HUES48 (cell line): ENCODE results near the gene B4GALT6.

Experiments used
- H3K27ac ChIP-seq: one replicate; pipeline ENCODE4 v1.7.0; 2013; ENCODE audit warnings: low read depth, low read length, inconsistent platforms
- H3K27me3 ChIP-seq: 2 replicates; pipeline ENCODE4 v1.6.1; 2013; ENCODE audit warnings: mild to moderate bottlenecking, low read length; ENCODE audit not compliant: control insufficient read depth, insufficient read depth
- H3K36me3 ChIP-seq: 2 replicates; pipeline ENCODE4 v1.6.1; 2013; ENCODE audit warnings: low read length; ENCODE audit not compliant: control insufficient read depth, insufficient read depth
- H3K4me1 ChIP-seq: 2 replicates; pipeline ENCODE4 v1.6.1; 2013; ENCODE audit warnings: mild to moderate bottlenecking, low read length; ENCODE audit not compliant: control insufficient read depth, insufficient read depth
- H3K4me3 ChIP-seq: 2 replicates; pipeline ENCODE4 v1.5.1; 2013; ENCODE audit warnings: mild to moderate bottlenecking, low read depth, low read length
- H3K9ac ChIP-seq: 2 replicates; pipeline ENCODE4 v1.6.1; 2013; ENCODE audit warnings: mild to moderate bottlenecking, low read depth, low read length, moderate library complexity
- H3K9me3 ChIP-seq: 2 replicates; pipeline ENCODE4 v1.6.1; 2013; ENCODE audit warnings: low read length; ENCODE audit not compliant: control insufficient read depth, insufficient read depth

The B4GALT6 gene

DNA sequence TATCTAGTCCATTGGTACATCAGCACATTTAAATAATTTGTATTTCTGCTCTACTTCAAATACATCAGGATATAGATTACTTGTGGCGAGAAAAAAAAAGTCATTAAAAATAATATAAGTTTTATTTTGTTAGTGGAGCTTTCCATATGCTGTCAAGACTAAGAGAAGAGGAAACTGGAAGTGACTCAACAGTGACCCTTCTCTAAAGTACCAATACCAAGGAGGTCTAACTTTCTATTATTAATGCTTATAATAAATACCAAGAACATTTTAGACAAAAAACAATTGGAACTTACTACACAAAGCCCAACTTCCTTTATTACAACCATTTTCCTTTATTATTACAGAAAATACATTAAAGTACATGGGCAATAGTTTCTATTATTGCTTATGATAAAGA, 52.9 kb downstream of the B4GALT6 start:
- Histone ChIP-seq H3K9me3 (peaks cover 11% of the 10 kb centered on the region; the same call in 1 of the 2 replicates), H3K27ac (no peak overlapping the region), H3K4me3 (no peak overlapping the region), H3K36me3 (peaks cover 26% of the 10 kb centered on the region), H3K9ac (no peak overlapping the region), H3K4me1 (no peaks in the 10 kb centered on the region), H3K27me3 (no peaks in the 10 kb centered on the region)

DNA sequence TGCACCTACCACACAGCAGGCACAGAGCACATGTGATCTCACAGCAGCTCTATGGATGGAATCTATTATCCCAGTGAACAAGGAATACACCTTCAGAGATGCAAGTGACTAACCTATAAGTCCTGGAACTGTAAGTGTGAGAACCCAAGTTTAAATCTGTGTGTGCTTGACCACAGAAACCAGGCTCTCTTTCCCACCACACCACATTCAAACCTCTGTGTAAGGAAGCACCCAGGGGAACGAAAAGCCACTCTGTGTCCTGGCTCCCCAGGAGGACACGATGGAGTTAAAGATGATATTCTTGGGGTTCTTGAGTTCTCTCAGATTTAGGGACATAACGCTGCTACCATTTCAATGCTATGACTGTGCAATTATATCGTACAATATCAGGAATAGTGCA, 53.8 kb downstream of the B4GALT6 start:
- no peak overlapping the region for H3K27ac ChIP-seq
- peaks cover 29% of the 10 kb centered on the region for H3K36me3 ChIP-seq
- H3K27me3 ChIP-seq: no peaks in the 10 kb centered on the region
- peaks cover 14% of the 10 kb centered on the region; the same call in 1 of the 2 replicates for H3K9me3 ChIP-seq
- H3K4me1 ChIP-seq: no peaks in the 10 kb centered on the region
- H3K4me3 ChIP-seq: no peak overlapping the region
- no peak overlapping the region for H3K9ac ChIP-seq

DNA sequence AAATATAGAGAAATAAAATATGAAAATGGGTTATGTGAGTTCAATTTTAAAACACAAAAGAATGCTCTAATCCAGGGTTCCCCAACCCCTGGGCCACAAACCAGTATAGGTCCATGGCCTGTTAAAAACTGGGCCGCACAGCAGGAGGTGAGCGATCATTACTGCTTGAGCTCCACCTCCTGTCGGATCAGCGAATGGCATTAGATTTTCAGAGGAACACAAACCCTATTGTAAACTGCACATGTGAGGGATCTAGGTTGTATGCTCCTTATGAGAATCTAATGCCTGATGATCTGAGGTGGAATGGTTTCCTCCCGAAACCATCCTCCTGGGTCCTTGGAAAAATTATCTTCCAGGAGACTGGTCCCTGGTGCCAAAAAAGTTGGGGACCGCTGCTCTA, 58.0 kb downstream of the B4GALT6 start:
- no peak overlapping the region for H3K9ac ChIP-seq
- no peaks in the 10 kb centered on the region for H3K4me1 ChIP-seq
- no peak overlapping the region for H3K27ac ChIP-seq
- no peaks in the 10 kb centered on the region for H3K27me3 ChIP-seq
- H3K9me3 ChIP-seq: peaks cover 14% of the 10 kb centered on the region; the same call in 1 of the 2 replicates
- H3K36me3 ChIP-seq: peaks cover 42% of the 10 kb centered on the region
- no peak overlapping the region for H3K4me3 ChIP-seq

DNA sequence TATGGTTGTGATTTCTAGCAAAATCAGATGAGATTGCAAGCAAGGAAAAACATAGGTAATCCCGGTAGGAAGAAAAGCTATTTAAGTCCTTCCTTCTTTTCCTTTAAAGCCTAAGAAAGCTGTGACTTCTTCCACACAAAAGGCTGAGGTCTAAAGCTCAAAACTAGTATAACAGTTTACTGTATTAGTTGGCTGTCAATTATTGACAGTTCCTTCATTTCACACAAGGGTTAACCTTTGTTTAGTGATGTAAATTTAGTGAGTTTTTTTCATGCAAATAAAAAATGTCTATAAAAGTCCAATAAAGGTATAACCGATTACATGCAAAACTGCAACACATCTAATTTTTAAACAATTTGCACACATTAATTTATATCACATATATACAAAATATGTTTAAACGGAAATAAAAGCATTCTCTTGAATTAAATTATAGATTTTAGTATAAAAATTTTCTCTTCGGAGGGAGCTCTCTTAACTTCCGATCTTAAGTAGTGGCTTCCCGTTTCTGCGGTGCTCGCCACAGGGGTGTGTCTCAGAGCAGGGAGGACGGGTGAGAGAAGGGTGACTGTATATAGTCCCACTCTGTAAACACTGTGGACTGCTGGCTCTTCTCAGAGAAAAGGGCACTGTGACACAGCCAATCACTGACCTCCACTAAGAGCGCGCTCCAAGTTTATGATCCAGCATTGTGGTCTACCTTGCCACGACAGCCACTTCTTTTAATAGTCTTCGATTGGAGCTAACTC, 59.3 kb downstream of the B4GALT6 start:
- H3K9ac ChIP-seq: no peak overlapping the region
- peaks cover 36% of the 10 kb centered on the region for H3K36me3 ChIP-seq
- no peak overlapping the region for H3K27ac ChIP-seq
- H3K4me3 ChIP-seq: no peak overlapping the region
- H3K4me1 ChIP-seq: no peaks in the 10 kb centered on the region
- no peaks in the 10 kb centered on the region for H3K27me3 ChIP-seq
- H3K9me3 ChIP-seq: peaks cover 14% of the 10 kb centered on the region; the same call in 1 of the 2 replicates

DNA sequence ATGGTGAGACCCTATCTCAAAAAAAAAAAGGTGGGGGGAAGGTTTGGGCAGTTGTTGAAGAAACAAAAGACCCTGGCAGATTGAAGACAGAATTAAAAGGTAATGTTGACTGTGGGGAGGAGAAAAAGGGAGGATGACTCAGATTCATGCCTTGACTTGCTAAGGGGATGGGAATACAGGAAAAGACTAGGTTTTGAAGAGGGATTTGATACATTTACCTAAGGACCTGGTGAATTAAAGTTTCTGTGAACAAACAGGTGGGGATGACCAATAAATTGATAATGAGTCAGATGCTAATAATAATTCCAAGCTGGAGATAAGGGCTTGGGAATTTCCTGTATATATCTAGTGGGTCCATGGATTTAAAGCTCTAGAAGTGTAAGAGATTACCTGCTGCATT, 65.1 kb downstream of the B4GALT6 start:
- Histone ChIP-seq H3K9me3 (no peaks in the 10 kb centered on the region), H3K27me3 (no peaks in the 10 kb centered on the region), H3K4me3 (no peak overlapping the region), H3K4me1 (peaks cover 12% of the 10 kb centered on the region), H3K27ac (no peak overlapping the region), H3K36me3 (0 out of 2 replicates have a peak, but pooled peaks cover 5% of the 10 kb centered on the region), H3K9ac (no peak overlapping the region)

DNA sequence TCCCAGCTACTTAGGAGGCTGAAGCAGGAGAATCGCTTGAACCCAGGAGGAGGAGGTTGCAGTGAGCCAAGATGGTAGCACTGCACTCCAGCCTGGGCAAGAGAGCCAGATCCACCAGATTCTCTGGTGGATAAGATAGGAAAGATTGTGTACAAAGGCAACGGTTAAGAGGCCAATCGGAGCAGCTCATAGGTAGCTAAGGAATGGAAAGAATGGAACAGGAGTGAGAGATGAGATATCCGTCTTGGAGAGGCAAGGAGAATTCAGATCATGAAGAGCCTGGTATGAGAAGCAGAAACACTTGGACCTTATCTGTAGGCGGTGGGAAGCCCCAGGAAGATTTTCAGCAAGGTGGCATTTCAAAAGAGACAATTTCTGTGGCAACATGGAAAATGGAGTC, 65.6 kb downstream of the B4GALT6 start:
- Histone ChIP-seq H3K4me1 (peaks cover 14% of the 10 kb centered on the region), H3K27ac (no peak overlapping the region), H3K36me3 (0 out of 2 replicates have a peak, but pooled peaks cover 5% of the 10 kb centered on the region), H3K27me3 (no peaks in the 10 kb centered on the region), H3K9ac (no peak overlapping the region), H3K9me3 (no peaks in the 10 kb centered on the region), H3K4me3 (no peak overlapping the region)

DNA sequence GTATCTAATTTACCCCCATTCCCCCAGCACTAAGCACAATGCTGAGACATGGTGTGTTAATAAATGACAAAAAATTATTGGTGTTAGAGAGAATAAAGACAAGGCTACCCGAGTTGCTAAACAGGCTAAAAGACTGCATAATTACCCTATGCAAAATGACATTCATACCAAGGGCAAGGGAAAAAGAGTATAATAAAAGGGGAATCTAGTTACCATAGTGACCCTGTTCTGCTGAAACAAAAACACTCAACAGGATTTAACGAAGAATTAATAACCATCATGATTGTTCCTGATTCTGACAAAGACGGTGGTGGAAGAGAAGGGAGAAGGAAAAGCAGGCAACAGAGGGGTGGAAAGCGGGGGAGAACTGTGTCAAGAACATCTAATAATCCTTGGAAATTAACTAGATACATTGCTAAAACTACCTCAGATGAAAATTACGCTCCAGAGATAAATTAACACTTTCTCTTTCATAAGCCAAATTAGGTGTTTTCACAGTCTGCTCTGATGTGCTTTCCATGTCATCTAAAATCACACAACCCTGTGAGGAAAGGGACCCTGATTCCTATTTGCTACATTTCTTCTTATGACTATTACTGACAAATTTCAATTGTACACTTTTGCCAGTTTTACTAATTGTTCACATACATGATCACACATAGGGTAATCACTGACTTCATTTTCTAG, 67.2 kb downstream of the B4GALT6 start:
- H3K36me3 ChIP-seq: no peaks in the 10 kb centered on the region
- no peak overlapping the region for H3K27ac ChIP-seq
- H3K4me3 ChIP-seq: no peak overlapping the region
- no peaks in the 10 kb centered on the region for H3K27me3 ChIP-seq
- H3K4me1 ChIP-seq: peaks cover 14% of the 10 kb centered on the region
- H3K9ac ChIP-seq: no peak overlapping the region
- no peaks in the 10 kb centered on the region for H3K9me3 ChIP-seq

DNA sequence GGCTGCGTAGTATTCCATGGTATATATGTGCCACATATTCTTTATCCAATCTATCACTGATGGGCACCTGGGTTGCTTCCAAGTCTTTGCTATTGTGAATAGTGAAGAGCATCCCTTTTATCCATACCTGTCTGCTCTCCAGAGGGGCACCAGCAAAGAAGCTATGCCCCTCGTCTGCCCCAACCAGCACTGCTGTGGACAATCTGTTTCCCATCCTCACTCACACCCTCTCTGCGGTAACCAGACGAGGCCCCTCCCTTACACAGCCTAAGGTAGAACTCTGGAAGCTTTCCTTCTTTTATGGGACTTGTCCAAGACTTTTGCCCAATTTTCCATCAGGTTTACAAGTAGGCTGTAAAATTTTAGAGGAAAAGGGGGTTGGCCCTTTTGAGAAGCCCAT, 67.8 kb downstream of the B4GALT6 start:
- no peaks in the 10 kb centered on the region for H3K36me3 ChIP-seq
- H3K27me3 ChIP-seq: no peaks in the 10 kb centered on the region
- H3K27ac ChIP-seq: no peak overlapping the region
- H3K4me1 ChIP-seq: peaks cover 14% of the 10 kb centered on the region
- H3K9me3 ChIP-seq: no peaks in the 10 kb centered on the region
- no peak overlapping the region for H3K4me3 ChIP-seq
- no peak overlapping the region for H3K9ac ChIP-seq

DNA sequence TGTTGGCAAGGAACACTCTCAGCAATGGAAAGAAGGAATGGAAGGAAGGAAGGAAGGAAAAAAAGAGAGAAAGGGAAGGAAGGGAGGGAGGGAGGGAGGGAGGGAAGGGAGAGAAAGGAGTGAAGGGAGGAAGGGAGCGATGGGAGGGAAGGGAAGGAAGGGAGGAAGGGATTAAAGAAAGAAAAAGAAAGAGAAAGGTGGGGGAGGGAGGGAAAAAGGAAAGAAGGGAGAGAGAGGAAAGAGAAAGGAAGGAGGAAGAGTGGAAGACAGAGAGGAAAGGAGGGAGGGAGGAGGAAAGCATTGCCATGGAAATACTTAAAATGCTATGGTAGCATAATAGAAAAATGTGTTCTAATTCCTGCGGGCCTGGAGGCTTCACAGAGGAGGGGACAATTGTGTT, 70.3 kb downstream of the B4GALT6 start:
- Histone ChIP-seq H3K36me3 (no peaks in the 10 kb centered on the region), H3K4me1 (peaks cover 27% of the 10 kb centered on the region)

DNA sequence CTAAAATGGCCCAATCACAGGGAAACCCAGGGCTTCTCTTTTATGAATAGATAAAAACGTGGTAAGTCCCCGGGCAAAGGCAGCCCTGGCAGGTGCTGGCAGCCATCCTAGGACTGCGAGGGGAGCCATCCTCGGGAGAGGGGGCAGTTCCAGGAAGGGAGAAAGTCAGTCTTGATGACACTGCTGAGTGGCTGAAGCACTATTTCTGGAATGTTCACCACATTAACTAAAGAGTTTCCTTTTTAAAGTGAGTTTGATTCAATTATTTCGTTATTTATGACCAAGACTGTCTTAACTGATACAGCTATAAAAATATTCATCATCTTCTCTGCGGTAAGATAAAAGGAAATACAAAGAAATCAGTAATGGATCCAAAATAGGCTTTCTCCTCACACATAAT, 72.3 kb downstream of the B4GALT6 start:
- Histone ChIP-seq H3K27me3 (no peaks in the 10 kb centered on the region; the same call in 1 of the 2 replicates), H3K36me3 (no peaks in the 10 kb centered on the region), H3K9me3 (no peaks in the 10 kb centered on the region), H3K27ac (no peak overlapping the region), H3K4me1 (peaks cover 24% of the 10 kb centered on the region), H3K9ac (no peak overlapping the region), H3K4me3 (no peak overlapping the region)

More for the DNA sequence above, 70.3 kb downstream of the B4GALT6 start:
- H3K4me3 ChIP-seq: no peak overlapping the region
- no peak overlapping the region for H3K27ac ChIP-seq
- H3K27me3 ChIP-seq: no peaks in the 10 kb centered on the region; the same call in 1 of the 2 replicates
- H3K9me3 ChIP-seq: no peaks in the 10 kb centered on the region
- no peak overlapping the region for H3K9ac ChIP-seq

DNA sequence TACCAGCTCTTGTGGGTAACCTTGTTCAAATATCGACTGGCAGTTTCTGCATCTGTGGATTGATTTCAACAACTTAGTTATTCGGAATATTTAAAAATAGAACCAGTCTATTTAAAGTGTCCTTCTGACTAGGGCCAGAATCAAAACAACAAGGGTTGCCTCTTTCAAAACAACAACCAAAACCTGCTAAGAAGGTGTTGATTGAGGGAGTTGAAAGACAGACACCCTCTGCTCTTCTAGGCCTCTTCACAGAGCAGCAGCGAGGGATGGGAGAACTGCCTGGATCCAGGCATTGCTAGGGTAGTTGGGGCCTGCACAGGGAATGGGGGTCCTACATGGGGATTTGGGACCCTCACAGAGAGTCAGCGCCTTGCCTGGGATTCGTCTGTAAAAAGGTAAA, 72.9 kb downstream of the B4GALT6 start:
- no peak overlapping the region for H3K27ac ChIP-seq

More for the DNA sequence above, 72.9 kb downstream of the B4GALT6 start:
- H3K4me1 ChIP-seq: peaks cover 20% of the 10 kb centered on the region
- no peaks in the 10 kb centered on the region; the same call in 1 of the 2 replicates for H3K27me3 ChIP-seq
- no peaks in the 10 kb centered on the region for H3K36me3 ChIP-seq
- H3K4me3 ChIP-seq: no peak overlapping the region
- no peak overlapping the region for H3K9ac ChIP-seq
- H3K9me3 ChIP-seq: no peaks in the 10 kb centered on the region
